Natural killer cell (primary cell): ENCODE measurements around the gene KHDRBS1. TPM values are rescaled to one million over a fixed set of nuclear protein-coding genes. Genes with fewer than 3 reads are reported as not detected.
"Not testable (repeated sequence)": the region's sequence is repeated elsewhere in the genome, so short reads cannot be mapped to it uniquely, and the experiment has no call there.

Experiments used
- ATAC-seq, 3 donors: fragments of 150-1000 bp in 2 of 3; fragments of 200-7000 bp in 1 of 3; cut with Tn5 transposase; 1 replicate in 1 of 3; 2 replicates in 2 of 3; pipeline ENCODE4 v1.10.0; 2021; ENCODE audit warnings: mild to moderate bottlenecking in 2 of 3, moderate library complexity in 2 of 3
- DNase-seq, 2 donors: peaks; one replicate each; pipeline versions ENCODE4 v3.0.0 to v3.0.0-alpha.2; 2013 to 2021; ENCODE audit warnings: mixed read lengths in 1 of 2
- H3K27ac ChIP-seq: one replicate; pipeline ENCODE4 v1.5.1; 2013; ENCODE audit warnings: mild to moderate bottlenecking, low read length
- H3K27me3 ChIP-seq: one replicate; pipeline ENCODE4 v1.6.1; 2013; ENCODE audit warnings: low read length; ENCODE audit not compliant: control insufficient read depth, insufficient read depth
- H3K36me3 ChIP-seq: one replicate; pipeline ENCODE4 v1.6.1; 2013; ENCODE audit warnings: low read length; ENCODE audit not compliant: control insufficient read depth, insufficient read depth
- H3K4me1 ChIP-seq: one replicate; pipeline ENCODE4 v1.6.1; 2013; ENCODE audit warnings: low read length; ENCODE audit not compliant: control insufficient read depth, insufficient read depth
- H3K4me3 ChIP-seq: one replicate; pipeline ENCODE4 v1.5.1; 2013; ENCODE audit warnings: low read length
- H3K9me3 ChIP-seq: one replicate; pipeline ENCODE4 v1.6.1; 2013; ENCODE audit warnings: low read length; ENCODE audit not compliant: control insufficient read depth, insufficient read depth
- H3K27ac Mint-ChIP-seq, 2 donors: one replicate each; pipeline ENCODE4 v1.8.0; 2022; ENCODE audit warnings: mild to moderate bottlenecking in 2 of 2, mixed read lengths in 2 of 2, moderate library complexity in 1 of 2
- H3K27me3 Mint-ChIP-seq, 2 donors: one replicate each; pipeline ENCODE4 v1.8.0; 2022; ENCODE audit warnings: low read depth in 2 of 2, mixed read lengths in 2 of 2
- H3K36me3 Mint-ChIP-seq: one replicate; pipeline ENCODE4 v1.8.0; 2022; ENCODE audit warnings: mixed read lengths
- H3K4me1 Mint-ChIP-seq, 2 donors: one replicate each; pipeline ENCODE4 v1.8.0; 2022; ENCODE audit warnings: mixed read lengths in 2 of 2
- H3K4me3 Mint-ChIP-seq: one replicate; pipeline ENCODE4 v1.8.0; 2022; ENCODE audit warnings: mild to moderate bottlenecking, moderate library complexity, mixed read lengths
- H3K9me3 Mint-ChIP-seq, 2 donors: one replicate each; pipeline ENCODE4 v1.8.0; 2022; ENCODE audit warnings: mixed read lengths in 2 of 2
- CTCF ChIP-seq: fragments of 200-600 bp; IDR thresholded peaks from one replicate; pipeline ENCODE4 v1.8.0; 2022; ENCODE audit warnings: antibody characterized with exemption
- WGBS: methylation state at CpG from one replicate; pipeline ENCODE4 v1.1.7; 2013; ENCODE audit warnings: missing lambda C conversion rate; ENCODE audit not compliant: insufficient coverage; 5-methylcytosine and 5-hydroxymethylcytosine counted together
- intact Hi-C: fragments of 100-400 bp; cut with micrococcal nuclease; formaldehyde crosslinking; loops from one replicate; pipeline ENCODE4 v1.14.2; 2022
- total RNA-seq, 4 donors: library from RNA; stranded (reverse); fragments of 120-200 nt in 1 of 4; gene quantifications; one replicate each; pipeline versions ENCODE4 v1.2.3 to v1.2.4, GENCODE V29; 2013 to 2022

The KHDRBS1 gene
- total RNA-seq, 3 donors from 2014 or later (not counting 1 experiment from before 2014, with no cell fraction given), result 107 to 112 (median 109) TPM

- Mint-ChIP-seq H3K9me3 (no peaks in the 10 kb centered on the region), H3K36me3 (no peaks in the 10 kb centered on the region), H3K27ac (no peak overlapping the region), H3K4me1 (peaks cover 0 to 8% of the 10 kb centered on the region in 2 donors), H3K4me3 (no peak overlapping the region), H3K27me3 (no peaks in the 10 kb centered on the region)
- Histone ChIP-seq H3K36me3 (no peaks in the 10 kb centered on the region), H3K4me1 (no peaks in the 10 kb centered on the region), H3K4me3 (no peak overlapping the region), H3K27me3 (no peaks in the 10 kb centered on the region), H3K9me3 (no peaks in the 10 kb centered on the region), H3K27ac (no peak overlapping the region)
- no peak for DNase-seq
- TF ChIP-seq CTCF, result no peak
- intact Hi-C loops, result no loop called here
- 90% methylated on average over 3 of the region's 3 CpGs for WGBS
- no peak for ATAC-seq
Measured at GRCh38 chr1:31995263-31995662, 18.4 kb upstream of the KHDRBS1 start.

GRCh38 chr1:31996121-31996520, 17.5 kb upstream of the KHDRBS1 start:
- not testable (repeated sequence) for H3K4me3 Mint-ChIP-seq

GRCh38 chr1:32001863-32002262, 11.8 kb upstream of the KHDRBS1 start:
- H3K27ac Mint-ChIP-seq, result no peak overlapping the region
- H3K36me3 ChIP-seq, result no peaks in the 10 kb centered on the region
- H3K36me3 Mint-ChIP-seq, result no peaks in the 10 kb centered on the region
- H3K9me3 ChIP-seq, result no peaks in the 10 kb centered on the region
- ATAC-seq (no peak), DNase-seq (no peak)
- TF ChIP-seq CTCF, result no peak
- 83% methylated on average over 5 of the region's 5 CpGs for WGBS
- H3K27me3 ChIP-seq, result no peaks in the 10 kb centered on the region
- H3K9me3 Mint-ChIP-seq, result no peaks in the 10 kb centered on the region
- H3K27me3 Mint-ChIP-seq, result no peaks in the 10 kb centered on the region
- H3K4me1 Mint-ChIP-seq, result peaks cover 10 to 15% of the 10 kb centered on the region in 2 donors
- H3K4me3 ChIP-seq, result no peak overlapping the region
- H3K4me1 ChIP-seq, result no peaks in the 10 kb centered on the region
- no peak overlapping the region for H3K4me3 Mint-ChIP-seq
- intact Hi-C loops, result loop anchor here (2.0 kb wide), 1 partner anchor 37 kb away; no protein-coding TSS in a partner anchor
- H3K27ac ChIP-seq, result no peak overlapping the region

More at GRCh38 chr1:31996121-31996520, 17.5 kb upstream of the KHDRBS1 start:
- H3K36me3 ChIP-seq, ATAC-seq, H3K4me3 ChIP-seq, H3K27ac ChIP-seq, H3K27me3 ChIP-seq, H3K27ac Mint-ChIP-seq, H3K9me3 Mint-ChIP-seq, intact Hi-C loops, H3K4me1 Mint-ChIP-seq, H3K27me3 Mint-ChIP-seq, H3K36me3 Mint-ChIP-seq, H3K9me3 ChIP-seq, H3K4me1 ChIP-seq, DNase-seq: not testable (repeated sequence)
- WGBS, result 97% methylated on average over 3 of the region's 5 CpGs

- DNase-seq, H3K27ac ChIP-seq, H3K4me3 Mint-ChIP-seq, H3K36me3 ChIP-seq, H3K4me1 ChIP-seq, H3K27ac Mint-ChIP-seq, H3K27me3 ChIP-seq, H3K9me3 Mint-ChIP-seq, ATAC-seq, H3K9me3 ChIP-seq, H3K4me3 ChIP-seq, H3K36me3 Mint-ChIP-seq, H3K27me3 Mint-ChIP-seq: not testable (repeated sequence)
- 98% methylated on average over 4 of the region's 4 CpGs for WGBS
- H3K4me1 Mint-ChIP-seq, result peaks cover 10 to 15% of the 10 kb centered on the region in 2 donors
- intact Hi-C loops, result loop anchor here (2.0 kb wide), 1 partner anchor 37 kb away; no protein-coding TSS in a partner anchor
Measured at GRCh38 chr1:32002285-32002684, 11.4 kb upstream of the KHDRBS1 start.
